NCI-H2107 treated with DMSO at 0.1 percent for 48 hours (cell line): ENCODE measurements around the gene TNRC6B.
A peak's percentile ranks its signal among the peaks of the same experiment; 100 is the strongest.

Source experiments
- DNase-seq: peaks from one replicate; lab custom pipeline; 2025; ENCODE audit not compliant: unreplicated experiment; lab: John Stamatoyannopoulos, UW

The TNRC6B gene

DNA sequence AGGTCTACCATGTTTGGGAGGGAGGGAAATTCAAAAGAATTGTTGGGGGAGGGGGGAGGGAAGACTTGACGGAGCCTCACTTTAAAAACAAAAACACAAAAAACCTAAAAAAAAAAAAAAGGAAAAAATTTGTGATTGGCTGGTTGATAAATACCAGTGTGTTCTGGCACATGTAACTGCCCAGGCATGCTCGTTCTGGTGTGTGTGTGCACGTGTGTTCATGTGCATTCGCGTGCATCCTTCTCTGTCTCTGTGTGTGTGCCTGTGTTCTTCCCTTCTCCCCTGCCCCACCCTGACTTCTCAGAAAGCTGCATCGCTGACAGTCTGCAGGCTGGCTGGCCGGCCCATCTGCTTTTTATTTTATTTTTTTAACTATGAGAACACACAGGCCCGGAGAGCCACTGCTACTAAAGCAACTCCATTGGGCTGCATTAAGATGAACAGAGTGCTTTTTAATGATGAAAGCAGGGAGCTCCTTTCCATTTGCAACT, 146.0 kb downstream of the TNRC6B start:
- no peak for DNase-seq

- no peak for DNase-seq
These were observed 147.0 kb downstream of the TNRC6B start for GRCh38 chr22:40324468-40325305.

DNA sequence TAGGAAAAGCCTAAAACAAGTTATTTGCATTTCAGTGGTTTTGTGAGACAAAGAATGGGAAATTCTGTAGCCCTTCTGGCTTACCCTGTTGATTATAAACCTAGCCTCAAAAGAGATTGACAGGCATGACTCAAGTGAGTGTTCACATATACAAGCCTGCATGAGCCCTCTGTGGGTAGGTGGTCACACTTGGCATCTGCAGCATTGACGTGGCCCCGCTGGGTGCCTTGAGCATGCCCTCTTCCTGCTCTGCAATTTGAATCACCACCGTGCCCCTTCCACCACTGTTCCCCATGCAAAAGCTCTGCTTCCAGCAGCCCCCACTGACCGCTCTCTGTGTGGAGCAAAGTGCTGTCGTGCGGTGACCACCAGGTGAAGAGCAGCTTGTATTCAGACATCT, 147.6 kb downstream of the TNRC6B start:
- DNase-seq = no peak

GRCh38 chr22:40326905-40327735, 149.4 kb downstream of the TNRC6B start:
- DNase-seq = no peak

- no peak for DNase-seq
These were observed 151.1 kb downstream of the TNRC6B start for GRCh38 chr22:40328546-40329456.

DNA sequence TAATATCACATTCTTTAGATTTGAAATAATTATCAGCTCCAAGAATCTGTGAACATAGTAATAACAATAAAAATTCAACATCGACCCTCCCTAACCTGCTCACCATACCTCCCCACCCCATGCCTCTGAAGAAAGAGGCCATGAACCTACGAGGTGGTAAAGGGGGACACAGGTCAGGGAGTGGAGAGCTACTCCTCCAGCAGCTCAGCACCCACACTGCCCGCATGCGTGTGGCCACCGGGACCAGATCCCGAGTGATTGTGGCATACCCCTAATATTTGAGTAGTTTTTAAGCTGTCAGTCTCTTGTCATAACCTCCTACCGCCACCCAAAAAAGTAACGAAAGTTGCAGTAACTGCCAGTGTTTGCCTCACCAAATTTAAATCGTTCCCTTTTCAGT, 151.7 kb downstream of the TNRC6B start:
- DNase-seq = no peak

DNA sequence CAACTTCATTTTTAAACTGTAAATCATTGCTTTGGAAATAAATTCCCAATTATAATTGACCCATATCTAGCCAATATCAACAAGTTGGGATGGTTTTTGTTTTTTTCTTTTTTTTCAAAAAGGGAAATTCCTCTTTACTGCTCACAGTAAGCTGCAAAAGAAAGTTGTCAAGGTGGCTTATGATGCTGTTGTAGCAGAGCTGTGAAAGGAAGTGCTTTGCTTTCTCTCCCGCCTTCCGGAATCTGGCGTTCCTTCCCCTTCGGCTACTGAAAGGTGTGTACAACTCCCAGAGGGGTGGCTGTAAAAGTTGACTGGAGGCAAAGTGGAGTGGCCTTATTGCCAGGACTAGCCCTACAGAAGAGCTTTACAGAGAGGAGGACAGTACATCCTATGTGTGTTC, 152.4 kb downstream of the TNRC6B start:
- no peak for DNase-seq

DNA sequence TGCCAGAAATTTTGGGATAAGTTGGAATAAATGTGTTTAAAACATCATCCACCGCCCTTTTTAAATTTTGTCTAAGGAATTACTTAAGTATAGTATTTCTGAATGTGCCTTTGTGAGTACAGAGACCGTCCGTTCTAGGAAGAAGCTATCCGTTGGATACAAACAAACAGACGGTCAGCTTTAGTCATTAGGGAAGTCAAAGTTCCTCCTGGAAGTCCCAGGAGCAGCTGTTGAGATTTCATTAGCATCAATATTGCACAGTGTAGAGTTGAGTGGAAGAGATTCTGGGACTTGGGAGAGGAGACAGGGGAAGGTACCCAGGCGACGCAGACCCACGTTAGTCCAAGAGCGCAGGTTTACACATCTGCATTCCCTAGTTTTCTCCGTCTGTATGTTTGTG, 152.9 kb downstream of the TNRC6B start:
- DNase-seq = no peak

DNA sequence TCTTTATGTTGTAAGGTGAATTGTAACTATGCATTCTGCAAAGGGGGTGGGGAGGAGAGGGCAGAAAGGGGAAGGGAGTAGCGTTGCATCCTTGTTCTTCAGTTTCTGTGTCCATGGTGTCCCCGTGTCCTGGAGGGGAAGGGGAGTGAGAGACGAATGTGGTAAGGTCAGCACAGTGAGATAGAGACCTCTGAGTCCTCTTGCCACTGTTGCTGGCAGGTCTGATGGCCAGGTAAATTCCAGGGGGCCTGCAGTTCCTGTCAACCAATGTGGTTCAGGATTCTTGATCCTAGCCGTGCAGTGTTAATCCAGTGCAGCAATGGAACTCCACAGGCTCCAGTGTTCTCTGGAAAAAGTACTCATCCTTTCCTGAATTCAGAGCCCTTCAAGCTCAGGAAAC, 154.0 kb downstream of the TNRC6B start:
- no peak for DNase-seq

GRCh38 chr22:40332319-40332781, 154.6 kb downstream of the TNRC6B start:
- no peak for DNase-seq

DNA sequence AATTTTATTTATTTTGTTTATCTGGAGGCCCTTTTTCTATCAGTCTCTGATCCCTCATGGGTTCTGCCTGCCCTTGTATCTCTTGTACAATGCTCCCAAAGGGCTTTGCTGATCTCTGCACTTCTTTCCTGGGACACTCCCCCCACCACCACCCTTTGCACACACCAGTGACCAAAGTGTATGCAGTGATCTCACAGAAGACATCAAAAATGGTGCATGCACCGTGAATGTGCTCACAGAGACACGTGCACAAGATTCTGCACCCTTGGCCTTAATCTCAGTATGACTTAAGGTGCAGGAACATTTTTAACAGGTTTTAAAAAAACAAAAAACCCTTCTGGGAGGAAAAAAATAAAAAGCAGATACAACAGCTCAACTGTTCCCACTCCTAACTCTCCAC, 156.3 kb downstream of the TNRC6B start:
- no peak for DNase-seq

GRCh38 chr22:40334899-40335298, 157.2 kb downstream of the TNRC6B start:
- no peak for DNase-seq

DNA sequence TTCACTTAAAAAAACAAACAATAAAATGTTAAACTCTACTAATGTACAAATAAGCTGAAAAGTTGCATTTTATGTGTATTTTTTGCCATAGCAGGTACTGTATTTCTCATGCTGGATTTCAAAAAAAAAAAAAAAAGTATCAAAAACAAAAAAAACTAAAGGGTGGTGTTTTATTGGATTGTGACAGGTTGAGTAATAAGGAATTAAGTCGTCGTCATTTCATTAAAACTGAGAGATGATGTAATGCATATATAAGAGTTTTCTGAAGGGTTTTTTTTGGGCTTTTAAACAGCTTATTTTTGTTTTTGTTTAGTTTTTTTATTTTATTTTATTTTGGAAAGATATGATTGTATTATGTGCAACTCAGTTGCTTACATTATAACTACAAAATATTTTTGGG, 157.6 kb downstream of the TNRC6B start:
- no peak for DNase-seq

- no peak for DNase-seq
These were observed 162.3 kb downstream of the TNRC6B start for GRCh38 chr22:40340044-40340443.

GRCh38 chr22:40341604-40342003, 163.9 kb downstream of the TNRC6B start:
- DNase-seq = no peak

DNA sequence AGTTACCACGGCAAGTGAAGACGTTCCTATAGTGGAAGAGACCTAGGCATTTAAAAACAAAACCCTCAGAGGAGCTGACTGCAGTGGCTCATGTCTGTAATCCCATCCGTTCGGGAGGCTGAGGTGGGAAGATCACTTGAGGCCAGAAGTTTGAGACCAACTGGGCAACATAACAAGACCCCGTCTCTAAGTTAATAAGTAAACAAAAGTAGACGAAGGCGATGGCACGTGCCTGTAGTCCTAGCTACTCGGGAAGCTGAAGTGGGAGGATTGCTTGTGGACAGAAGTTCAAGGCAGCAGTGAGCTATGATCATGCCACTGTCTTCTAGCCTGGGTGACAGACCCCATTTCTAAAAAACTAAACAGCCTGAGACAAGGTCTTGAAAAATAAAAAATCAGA, 164.8 kb downstream of the TNRC6B start:
- no peak for DNase-seq

DNA sequence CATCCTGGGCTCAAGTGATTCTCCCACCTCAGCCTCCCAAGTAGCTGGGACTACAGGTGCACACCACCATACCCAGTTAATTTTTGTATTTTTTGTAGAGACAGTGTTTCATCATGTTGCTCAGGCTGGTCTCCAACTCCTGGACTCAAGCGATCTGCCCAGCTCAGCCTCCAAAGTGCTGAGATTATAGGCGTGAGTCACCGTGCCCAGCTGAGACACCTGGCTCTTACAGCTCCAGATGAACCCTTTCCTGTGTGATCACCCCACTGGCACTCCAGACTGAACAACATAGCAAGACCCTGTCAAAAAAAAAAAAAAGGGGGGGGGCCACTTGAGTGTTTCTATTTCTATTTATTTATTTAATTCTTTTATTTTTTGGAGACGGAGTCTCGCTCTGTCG, 167.5 kb downstream of the TNRC6B start:
- DNase-seq = no peak

DNA sequence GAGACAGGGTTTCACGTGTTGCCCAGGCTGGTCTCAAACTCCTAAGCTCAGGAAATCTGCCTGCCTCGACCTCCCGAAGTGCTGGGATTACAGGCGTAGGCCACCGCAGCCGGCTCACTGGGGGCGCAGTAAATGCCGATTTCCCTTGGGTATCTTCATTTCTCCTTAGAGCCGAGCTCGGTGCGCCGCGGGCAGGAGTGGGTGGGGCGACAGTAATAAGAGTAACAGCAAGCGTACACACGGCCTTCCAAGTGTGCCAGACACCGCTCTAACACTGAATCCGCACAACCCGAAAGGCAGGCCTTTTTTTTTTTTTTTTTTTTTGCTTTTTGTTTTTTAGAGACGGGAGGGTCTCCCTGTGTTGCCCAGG, 168.1 kb downstream of the TNRC6B start:
- DNase-seq = no peak

DNA sequence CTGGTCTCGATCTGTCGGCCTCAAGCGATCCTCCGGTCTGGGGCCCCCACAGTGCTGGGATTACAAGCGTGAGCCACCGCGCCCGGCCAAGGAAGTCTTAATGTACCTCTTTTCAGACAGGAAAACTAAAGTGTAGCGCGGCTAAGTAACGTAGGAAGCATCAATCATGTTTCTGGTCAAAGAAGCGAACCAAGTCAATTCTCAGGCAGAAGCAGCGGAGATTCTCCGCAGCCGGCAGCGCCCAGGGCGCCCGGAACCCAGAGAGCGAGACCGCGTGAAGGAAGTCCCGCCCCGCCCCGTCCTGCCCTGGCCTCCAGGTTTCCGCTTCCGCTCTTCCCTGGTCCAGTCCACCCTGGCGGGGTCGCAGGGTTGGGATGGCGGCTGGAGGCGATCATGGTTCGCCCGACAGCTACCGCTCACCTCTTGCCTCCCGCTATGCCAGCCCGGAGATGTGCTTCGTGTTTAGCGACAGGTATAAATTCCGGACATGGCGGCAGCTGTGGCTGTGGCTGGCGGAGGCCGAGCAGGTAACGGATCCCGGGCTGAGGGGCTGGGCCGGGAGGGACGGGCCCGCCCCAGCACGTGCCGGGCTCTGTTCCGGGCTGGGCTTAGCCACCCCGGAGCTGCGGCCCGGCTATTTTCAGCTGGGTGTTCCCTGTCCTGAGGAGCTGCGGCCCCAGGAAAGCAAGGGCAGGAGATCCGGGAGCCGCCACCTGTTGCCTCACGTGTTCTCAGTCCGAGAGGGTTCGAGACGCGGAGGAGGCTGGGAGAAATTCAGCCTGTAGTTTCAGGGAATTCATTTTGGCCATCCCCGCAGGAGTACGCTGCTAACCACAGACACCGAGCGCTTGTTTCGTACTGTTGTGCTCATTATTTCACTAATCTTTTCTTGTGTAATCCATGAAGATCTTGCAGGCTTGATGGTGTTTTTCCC, 168.7 kb downstream of the TNRC6B start, which contains the start of gene ADSL:
Gene ADSL (plus strand): TSS at position 316 of the 934 bp plus-strand sequence. CDS start 59 bp downstream, at position 375.
- peak; percentile 24 for DNase-seq

GRCh38 chr22:40347300-40347699, 169.6 kb downstream of the TNRC6B start:
- DNase-seq = no peak
